Stimulated activated CD8-positive, alpha-beta memory T cell treated with anti-CD3 and anti-CD28 coated beads, Interleukin-7, amount 100 ng/mL, for 1 hour (primary cell): ENCODE data around the gene AKTIP.

Experiments used
- DNase-seq, 2 donors: peaks; one replicate each; pipeline ENCODE4 v3.0.0-alpha.2; 2020; ENCODE audit warnings: low read depth in 2 of 2

The AKTIP gene

GRCh38 chr16:53480394-53480793, 22.6 kb downstream of the AKTIP start:
- DNase-seq, result no peak

GRCh38 chr16:53478965-53479364, 24.0 kb downstream of the AKTIP start:
- DNase-seq, result no peak

- no peak for DNase-seq
These were observed 26.1 kb downstream of the AKTIP start for GRCh38 chr16:53476867-53477266.

GRCh38 chr16:53465606-53466280, 37.3 kb downstream of the AKTIP start:
- DNase-seq, result no peak

GRCh38 chr16:53458635-53459034, 44.4 kb downstream of the AKTIP start:
- DNase-seq, result no peak

GRCh38 chr16:53457670-53458069, 45.3 kb downstream of the AKTIP start:
- peak; percentile 46 to 48 for DNase-seq

GRCh38 chr16:53456625-53457024, 46.4 kb downstream of the AKTIP start:
- DNase-seq, result no peak

GRCh38 chr16:53453928-53454327, 49.1 kb downstream of the AKTIP start:
- DNase-seq, result no peak

- DNase-seq, result no peak
These were observed 53.0 kb downstream of the AKTIP start for GRCh38 chr16:53449816-53450517.

- DNase-seq, result no peak
These were observed 56.9 kb downstream of the AKTIP start for GRCh38 chr16:53446090-53446489.

- DNase-seq, result no peak
These were observed 57.5 kb downstream of the AKTIP start for GRCh38 chr16:53445534-53445933.
